ENCODE results near the gene KLF16. TPM values are rescaled to one million over a fixed set of nuclear protein-coding genes. Genes with fewer than 3 reads are reported as not detected.

The KLF16 gene
- total RNA-seq, 1 donor from 2014 or later, result 15.3 TPM

- TF ChIP-seq, protein P1, sequence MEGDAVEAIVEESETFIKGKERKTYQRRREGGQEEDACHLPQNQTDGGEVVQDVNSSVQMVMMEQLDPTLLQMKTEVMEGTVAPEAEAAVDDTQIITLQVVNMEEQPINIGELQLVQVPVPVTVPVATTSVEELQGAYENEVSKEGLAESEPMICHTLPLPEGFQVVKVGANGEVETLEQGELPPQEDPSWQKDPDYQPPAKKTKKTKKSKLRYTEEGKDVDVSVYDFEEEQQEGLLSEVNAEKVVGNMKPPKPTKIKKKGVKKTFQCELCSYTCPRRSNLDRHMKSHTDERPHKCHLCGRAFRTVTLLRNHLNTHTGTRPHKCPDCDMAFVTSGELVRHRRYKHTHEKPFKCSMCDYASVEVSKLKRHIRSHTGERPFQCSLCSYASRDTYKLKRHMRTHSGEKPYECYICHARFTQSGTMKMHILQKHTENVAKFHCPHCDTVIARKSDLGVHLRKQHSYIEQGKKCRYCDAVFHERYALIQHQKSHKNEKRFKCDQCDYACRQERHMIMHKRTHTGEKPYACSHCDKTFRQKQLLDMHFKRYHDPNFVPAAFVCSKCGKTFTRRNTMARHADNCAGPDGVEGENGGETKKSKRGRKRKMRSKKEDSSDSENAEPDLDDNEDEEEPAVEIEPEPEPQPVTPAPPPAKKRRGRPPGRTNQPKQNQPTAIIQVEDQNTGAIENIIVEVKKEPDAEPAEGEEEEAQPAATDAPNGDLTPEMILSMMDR (IDR thresholded peaks at IDR 0.05; ENCODE audit: insufficient read depth, low read length, poor library complexity, severe bottlenecking), result no peak
- no peaks in the 10 kb centered on the region for H3K27me3 ChIP-seq (ENCODE audit: control insufficient read depth, insufficient read depth, low read length)
- peaks cover 2% of the 10 kb centered on the region for H3K36me3 ChIP-seq (ENCODE audit: control insufficient read depth, insufficient read depth, low read length)
- H3K4me3 ChIP-seq (ENCODE audit: low read depth, low read length), result no peak overlapping the region
- DNase-seq (ENCODE audit: low read depth), result no peak
These were observed 9.6 kb upstream of the KLF16 start for GRCh38 chr19:1872807-1873523.

DNA sequence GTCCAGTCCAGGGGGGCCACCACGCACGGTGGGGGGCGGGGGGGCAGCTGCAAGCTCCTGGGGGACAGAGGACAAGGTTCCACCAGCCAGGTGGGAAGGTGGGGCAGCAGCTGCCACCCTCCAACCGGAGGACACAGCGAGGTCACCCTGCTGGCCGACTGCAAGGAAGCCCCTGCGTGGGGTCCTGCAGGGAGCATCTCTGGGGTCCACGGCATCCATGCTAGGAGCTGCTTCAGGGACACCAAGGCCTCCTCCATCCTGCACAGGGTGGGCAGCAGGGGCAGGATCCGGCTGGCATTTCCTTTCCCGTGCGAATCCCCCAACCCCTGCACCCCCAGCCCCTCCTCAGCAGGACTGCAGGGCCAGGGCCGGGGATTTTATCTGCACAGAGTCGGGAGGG, 8.3 kb upstream of the KLF16 start:
- no peak for DNase-seq (ENCODE audit: low read depth)
- Histone ChIP-seq H3K36me3 (ENCODE audit: control insufficient read depth, insufficient read depth, low read length) (peaks cover 2% of the 10 kb centered on the region), H3K27me3 (ENCODE audit: control insufficient read depth, insufficient read depth, low read length) (no peaks in the 10 kb centered on the region), H3K4me3 (ENCODE audit: low read depth, low read length) (no peak overlapping the region)
- TF ChIP-seq, protein P1 (IDR thresholded peaks at IDR 0.05; ENCODE audit: insufficient read depth, low read length, poor library complexity, severe bottlenecking), result no peak

DNA sequence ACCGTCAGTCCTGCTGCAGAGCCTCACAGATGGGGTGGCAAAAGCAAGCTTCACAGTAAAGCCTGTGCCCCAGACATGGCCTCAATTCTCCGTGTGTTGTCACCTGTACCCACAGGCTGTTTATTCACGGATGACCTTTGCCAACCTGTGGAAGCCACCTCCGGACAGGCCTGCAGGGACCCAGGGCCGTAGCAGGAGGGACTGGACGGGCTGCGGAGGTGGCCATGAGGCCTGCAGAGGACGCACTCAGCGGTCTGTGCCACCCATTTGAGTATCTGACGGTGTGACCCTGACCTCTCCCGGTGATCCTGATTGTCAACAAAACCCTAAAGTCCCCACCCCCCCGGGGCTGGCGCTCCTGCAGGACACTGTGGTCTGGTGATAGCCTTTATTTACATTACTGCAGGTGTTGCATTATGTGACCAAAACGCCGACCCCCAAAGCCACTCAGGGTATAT, 7.8 kb upstream of the KLF16 start:
- Histone ChIP-seq H3K4me3 (ENCODE audit: low read depth, low read length) (no peak overlapping the region), H3K36me3 (ENCODE audit: control insufficient read depth, insufficient read depth, low read length) (peaks cover 2% of the 10 kb centered on the region), H3K27me3 (ENCODE audit: control insufficient read depth, insufficient read depth, low read length) (no peaks in the 10 kb centered on the region)
- DNase-seq (ENCODE audit: low read depth), result no peak
- TF ChIP-seq, protein P1 (IDR thresholded peaks at IDR 0.05; ENCODE audit: insufficient read depth, low read length, poor library complexity, severe bottlenecking), result no peak

DNA sequence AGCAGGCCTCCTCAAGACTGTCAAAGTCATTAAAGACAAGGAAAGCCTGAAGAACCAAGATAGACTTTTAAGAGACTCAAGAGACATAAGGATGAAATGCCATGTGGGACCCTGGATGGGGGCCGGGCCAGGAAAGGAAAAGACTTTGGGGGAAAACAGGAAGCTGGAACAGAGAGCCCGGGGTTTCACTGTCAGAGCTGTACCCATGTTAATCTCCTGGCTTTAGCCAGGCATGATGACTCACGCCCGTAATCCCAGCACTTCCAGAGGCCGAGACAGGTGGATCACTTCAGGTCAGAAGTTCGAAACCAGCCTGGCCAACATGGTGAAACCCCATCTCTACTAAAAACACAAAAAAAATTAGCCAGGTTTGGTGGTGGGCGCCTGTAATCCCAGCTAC, 5.6 kb upstream of the KLF16 start:
- TF ChIP-seq, protein P1 (IDR thresholded peaks at IDR 0.05; ENCODE audit: insufficient read depth, low read length, poor library complexity, severe bottlenecking), result no peak
- Histone ChIP-seq H3K27me3 (ENCODE audit: control insufficient read depth, insufficient read depth, low read length) (no peaks in the 10 kb centered on the region), H3K4me3 (ENCODE audit: low read depth, low read length) (no peak overlapping the region), H3K36me3 (ENCODE audit: control insufficient read depth, insufficient read depth, low read length) (peaks cover 2% of the 10 kb centered on the region)
- DNase-seq (ENCODE audit: low read depth), result no peak

DNA sequence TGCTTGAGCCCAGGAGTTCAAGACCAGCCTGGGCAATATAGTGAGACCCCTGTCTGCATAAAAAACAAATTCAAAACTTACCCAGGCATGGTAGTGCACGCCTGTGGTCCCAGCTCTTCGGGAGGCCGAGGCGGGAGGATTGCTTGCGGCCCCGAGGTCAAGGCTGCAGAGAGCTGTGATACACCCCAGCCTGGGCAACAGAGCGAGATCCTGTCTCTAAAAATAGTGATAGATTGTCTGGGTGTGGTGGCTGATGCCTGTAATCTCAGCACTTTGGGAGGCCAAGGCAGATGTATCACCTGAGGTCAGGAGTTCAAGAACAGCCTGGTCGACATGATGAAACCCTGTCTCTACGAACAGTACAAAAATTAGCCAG, 4.0 kb upstream of the KLF16 start:
- Histone ChIP-seq H3K36me3 (ENCODE audit: control insufficient read depth, insufficient read depth, low read length) (no peaks in the 10 kb centered on the region), H3K27me3 (ENCODE audit: control insufficient read depth, insufficient read depth, low read length) (no peaks in the 10 kb centered on the region), H3K4me3 (ENCODE audit: low read depth, low read length) (no peak overlapping the region)
- TF ChIP-seq, protein P1 (IDR thresholded peaks at IDR 0.05; ENCODE audit: insufficient read depth, low read length, poor library complexity, severe bottlenecking), result no peak
- no peak for DNase-seq (ENCODE audit: low read depth)

Measured in kidney epithelial cell (primary cell).